Measurements from ENCODE around the gene NR6A1. TPM values are rescaled to one million over a fixed set of nuclear protein-coding genes. Genes with fewer than 3 reads are reported as not detected.

The NR6A1 gene
- polyA plus RNA-seq, 1 donor from 2014 or later = 4.3 TPM

- H3K27me3 ChIP-seq (ENCODE audit: insufficient read depth, low read depth, low read length) = peaks cover 22% of the 10 kb centered on the region
- no peak for TF ChIP-seq POLR2AphosphoS5 (IDR thresholded peaks at IDR 0.05)
- no peak for TF ChIP-seq EZH2 (IDR thresholded peaks at IDR 0.05; ENCODE audit: borderline replicate concordance, insufficient read depth, low read length, poor library complexity, severe bottlenecking)
- no peak for TF ChIP-seq CTCF (IDR thresholded peaks at IDR 0.05; ENCODE audit: poor library complexity, severe bottlenecking)
- no peak for TF ChIP-seq EP300 (conservative IDR thresholded peaks at IDR 0.05; ENCODE audit: poor library complexity, severe bottlenecking)
- no peak for TF ChIP-seq SMC3 (conservative IDR thresholded peaks at IDR 0.05; ENCODE audit: poor library complexity)
- TF ChIP-seq REST (IDR thresholded peaks at IDR 0.05; ENCODE audit: borderline replicate concordance) = no peak
- H3K4me2 ChIP-seq (ENCODE audit: low read length) = no peak overlapping the region
- no peak overlapping the region for H2AFZ ChIP-seq (ENCODE audit: low read depth, low read length)
- H3K4me3 ChIP-seq (ENCODE audit: low read length) = no peak overlapping the region
- no peaks in the 10 kb centered on the region for H3F3A ChIP-seq (ENCODE audit: insufficient read depth, low read length, poor library complexity, severe bottlenecking)
- no peak overlapping the region for H3K27ac ChIP-seq (ENCODE audit: low read length)
- no peaks in the 10 kb centered on the region for H3K9me3 ChIP-seq (ENCODE audit: low read length)
- no peaks in the 10 kb centered on the region for H3K9me2 ChIP-seq (ENCODE audit: insufficient read depth, low read length)
- no peaks in the 10 kb centered on the region for H3K79me2 ChIP-seq (replicated peaks; ENCODE audit: insufficient read depth, low read length)
- no peaks in the 10 kb centered on the region for H4K20me1 ChIP-seq (ENCODE audit: insufficient read depth)
- no peak overlapping the region for H3K9ac ChIP-seq (ENCODE audit: low read length)
- H3K36me3 ChIP-seq (ENCODE audit: insufficient read depth, low read length) = no peaks in the 10 kb centered on the region
Measured at GRCh38 chr9:124779368-124780059, 8.4 kb upstream of the NR6A1 start.

- Histone ChIP-seq H3K9ac (ENCODE audit: low read length) (no peak overlapping the region), H3K27ac (ENCODE audit: low read length) (no peak overlapping the region), H4K20me1 (ENCODE audit: insufficient read depth) (no peaks in the 10 kb centered on the region), H3K79me2 (replicated peaks; ENCODE audit: insufficient read depth, low read length) (no peaks in the 10 kb centered on the region), H3K4me3 (ENCODE audit: low read length) (no peak overlapping the region), H3K9me3 (ENCODE audit: low read length) (no peaks in the 10 kb centered on the region), H2AFZ (ENCODE audit: low read depth, low read length) (no peak overlapping the region), H3K9me2 (ENCODE audit: insufficient read depth, low read length) (no peaks in the 10 kb centered on the region), H3F3A (ENCODE audit: insufficient read depth, low read length, poor library complexity, severe bottlenecking) (no peaks in the 10 kb centered on the region), H3K4me2 (ENCODE audit: low read length) (no peak overlapping the region), H3K27me3 (ENCODE audit: insufficient read depth, low read depth, low read length) (peaks cover 22% of the 10 kb centered on the region), H3K36me3 (ENCODE audit: insufficient read depth, low read length) (no peaks in the 10 kb centered on the region)
- no peak for TF ChIP-seq EP300 (conservative IDR thresholded peaks at IDR 0.05; ENCODE audit: poor library complexity, severe bottlenecking)
Measured at GRCh38 chr9:124778575-124779367, 7.7 kb upstream of the NR6A1 start.
